OCI-LY7 (cell line): ENCODE data around the gene SEC11C.

Experiments
- CTCF ChIP-seq: fragments of 200-600 bp; sonication (generic); conservative IDR thresholded peaks from 2 replicates; pipeline ENCODE4 v1.5.1; 2014; ENCODE audit warnings: mild to moderate bottlenecking, antibody characterized with exemption, low read length, moderate library complexity, mixed read lengths
- EZH2phosphoT487 ChIP-seq: fragments of 200-600 bp; sonication (generic); IDR thresholded peaks from 2 replicates; pipeline ENCODE4 v1.6.1; 2018; ENCODE audit warnings: low read depth, borderline replicate concordance, mild to moderate bottlenecking, mixed run types, antibody characterized with exemption, low read length, moderate library complexity, mixed read lengths

- TF ChIP-seq EZH2phosphoT487 (no peak), CTCF (no peak)
These were observed 431 bp upstream of the SEC11C start for GRCh38 chr18:59139291-59139614.
